HepG2 (cell line): ENCODE data around the gene HIF1AN. TPM values are rescaled to one million over a fixed set of nuclear protein-coding genes. Genes with fewer than 3 reads are reported as not detected.

Experiments
- CBX5 ChIP-seq: sonication (generic); formaldehyde crosslinking; IDR thresholded peaks from 2 replicates; pipeline ENCODE4 v1.4.0; 2020; ENCODE audit warnings: missing genetic modification reagents, borderline replicate concordance
- FOXA3 ChIP-seq: IDR thresholded peaks from 2 replicates; pipeline ENCODE4 v1.6.1; 2016; ENCODE audit warnings: missing genetic modification reagents, missing compliant biosample characterization
- FOXK2 ChIP-seq: fragments of 450-650 bp; IDR thresholded peaks from 2 replicates; pipeline ENCODE4 v1.6.1; 2016
- HNRNPK ChIP-seq: fragments of 200-400 bp; formaldehyde crosslinking; IDR thresholded peaks from 2 replicates; pipeline ENCODE4 v1.6.1; 2018; ENCODE audit warnings: low read length, low read depth, moderate library complexity, mild to moderate bottlenecking; ENCODE audit not compliant: poor library complexity, severe bottlenecking
- JUN ChIP-seq: sonication (generic); formaldehyde crosslinking; IDR thresholded peaks from 2 replicates; pipeline ENCODE4 v1.4.0; 2020; ENCODE audit warnings: mild to moderate bottlenecking, missing genetic modification reagents
- NFIB ChIP-seq: sonication (generic); formaldehyde crosslinking; IDR thresholded peaks from 2 replicates; pipeline ENCODE4 v1.9.0; 2021; ENCODE audit warnings: missing genetic modification reagents, mild to moderate bottlenecking, borderline replicate concordance
- NFKB2 ChIP-seq: sonication (generic); formaldehyde crosslinking; IDR thresholded peaks from 2 replicates; pipeline ENCODE4 v1.4.0; 2020; ENCODE audit warnings: missing genetic modification reagents, borderline replicate concordance
- RARG ChIP-seq: sonication (generic); formaldehyde crosslinking; IDR thresholded peaks from 2 replicates; pipeline ENCODE4 v1.4.0; 2020; ENCODE audit warnings: low read depth, mild to moderate bottlenecking, missing genetic modification reagents
- SMC3 ChIP-seq: IDR thresholded peaks from 2 replicates; pipeline ENCODE4 v1.6.1; 2011; ENCODE audit warnings: low read length, improper control_type of control experiment
- ZNF274 ChIP-seq: sonication (generic); formaldehyde crosslinking; IDR thresholded peaks from 2 replicates; pipeline ENCODE4 v1.5.1; 2020; ENCODE audit warnings: mild to moderate bottlenecking, missing genetic modification reagents
- ZNF329 ChIP-seq: sonication (generic); formaldehyde crosslinking; IDR thresholded peaks from 2 replicates; pipeline ENCODE4 v1.9.0; 2021; ENCODE audit warnings: low read depth, mild to moderate bottlenecking, missing genetic modification reagents
- ZNF33B ChIP-seq: sonication (generic); formaldehyde crosslinking; IDR thresholded peaks from 2 replicates; pipeline ENCODE4 v1.5.1; 2020; ENCODE audit warnings: mild to moderate bottlenecking, missing genetic modification reagents
- ZNF451 ChIP-seq: sonication (generic); formaldehyde crosslinking; IDR thresholded peaks from 2 replicates; pipeline ENCODE4 v1.5.0; 2020; ENCODE audit warnings: mild to moderate bottlenecking, missing genetic modification reagents
- ZNF501 ChIP-seq: sonication (generic); formaldehyde crosslinking; IDR thresholded peaks from 2 replicates; pipeline ENCODE4 v1.5.1; 2020; ENCODE audit warnings: mild to moderate bottlenecking, moderate library complexity, missing genetic modification reagents
- ZNF891 ChIP-seq: sonication (generic); formaldehyde crosslinking; IDR thresholded peaks from 2 replicates; pipeline ENCODE4 v1.5.0; 2020; ENCODE audit warnings: mild to moderate bottlenecking, missing genetic modification reagents
- ZSCAN22 ChIP-seq: sonication (generic); formaldehyde crosslinking; IDR thresholded peaks from 2 replicates; pipeline ENCODE4 v1.4.0; 2020; ENCODE audit warnings: mild to moderate bottlenecking, missing genetic modification reagents
- polyA plus RNA-seq, 8 experiments: library from polyadenylated mRNA; depleted of rRNA in 3 of 8; stranded (reverse) in 7 of 8; unstranded in 1 of 8; fragments of >200 nt; fragmentation: Illumina TruSeq in 4 of 8; extraction: Trizol in 4 of 8; gene quantifications; 2 replicates each; pipeline versions ENCODE4 v1.2.1 to v1.2.3, GENCODE V29; 2011 to 2016; ENCODE audit warnings: low read depth in 4 of 8, missing spikeins in 1 of 8, mixed read lengths in 1 of 8; ENCODE audit not compliant: insufficient read depth in 1 of 8
- total RNA-seq, 5 experiments: library from RNA; depleted of rRNA; stranded (reverse); fragments of >200 nt; fragmentation: Illumina TruSeq; extraction: Trizol; gene quantifications; 2 replicates each; pipeline ENCODE4 v1.2.3, GENCODE V29; 2016; ENCODE audit warnings: low read depth in 1 of 5
- TF ChIP-seq, protein P1 (sequence below), 2 experiments: sonication (generic) in 1 of 2; formaldehyde crosslinking in 1 of 2; IDR thresholded peaks; 2 replicates each; pipeline versions ENCODE4 v1.4.0 to v1.6.1; 2016 to 2020; ENCODE audit warnings: borderline replicate concordance in 1 of 2, low read depth in 1 of 2, mild to moderate bottlenecking in 1 of 2, missing genetic modification reagents in 1 of 2
- TF ChIP-seq, protein P2 (sequence below): sonication (generic); formaldehyde crosslinking; IDR thresholded peaks from 2 replicates; pipeline ENCODE4 v1.5.0; 2020; ENCODE audit warnings: mild to moderate bottlenecking, missing genetic modification reagents
- TF ChIP-seq, protein P3 (sequence below): sonication (generic); formaldehyde crosslinking; IDR thresholded peaks from 2 replicates; pipeline ENCODE4 v1.5.1; 2020; ENCODE audit warnings: missing genetic modification reagents, mild to moderate bottlenecking, borderline replicate concordance
- TF ChIP-seq, protein P4 (sequence below): sonication (generic); formaldehyde crosslinking; IDR thresholded peaks from 2 replicates; pipeline ENCODE4 v1.5.0; 2020; ENCODE audit warnings: mild to moderate bottlenecking, missing genetic modification reagents

The HIF1AN gene
- total and polyA plus RNA-seq, 2 of the 13 experiments (the other 11 are each of a cell fraction or from before 2014, with no cell fraction given): 8.6 to 10.7 TPM

DNA sequence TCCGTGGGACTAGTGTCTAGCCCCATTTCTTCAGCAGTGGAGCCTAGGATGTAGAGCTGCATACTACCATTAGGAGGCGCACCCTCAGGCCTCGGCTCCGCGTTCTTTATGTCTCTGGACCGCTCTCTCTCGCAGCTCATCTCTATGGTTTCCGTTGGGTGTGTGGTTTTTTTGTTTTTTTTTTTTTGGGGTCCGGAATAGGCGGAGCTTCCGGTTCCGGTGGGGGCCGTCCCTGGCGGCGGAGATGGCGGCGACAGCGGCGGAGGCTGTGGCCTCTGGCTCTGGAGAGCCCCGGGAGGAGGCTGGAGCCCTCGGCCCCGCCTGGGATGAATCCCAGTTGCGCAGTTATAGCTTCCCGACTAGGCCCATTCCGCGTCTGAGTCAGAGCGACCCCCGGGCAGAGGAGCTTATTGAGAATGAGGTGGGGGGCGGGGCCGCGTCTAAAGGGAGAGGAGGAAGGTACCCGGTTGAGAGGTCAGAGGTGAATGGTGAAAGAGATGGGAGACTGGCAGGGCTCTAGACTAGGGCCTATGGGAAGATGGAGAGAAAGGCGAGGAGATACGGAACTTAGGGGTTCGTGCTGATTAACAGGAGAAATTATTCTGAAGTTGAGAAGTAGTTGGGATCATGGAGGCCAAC lies at the start of gene HIF1AN (continued):
- TF ChIP-seq HNRNPK: no peak
- TF ChIP-seq, protein P1, sequence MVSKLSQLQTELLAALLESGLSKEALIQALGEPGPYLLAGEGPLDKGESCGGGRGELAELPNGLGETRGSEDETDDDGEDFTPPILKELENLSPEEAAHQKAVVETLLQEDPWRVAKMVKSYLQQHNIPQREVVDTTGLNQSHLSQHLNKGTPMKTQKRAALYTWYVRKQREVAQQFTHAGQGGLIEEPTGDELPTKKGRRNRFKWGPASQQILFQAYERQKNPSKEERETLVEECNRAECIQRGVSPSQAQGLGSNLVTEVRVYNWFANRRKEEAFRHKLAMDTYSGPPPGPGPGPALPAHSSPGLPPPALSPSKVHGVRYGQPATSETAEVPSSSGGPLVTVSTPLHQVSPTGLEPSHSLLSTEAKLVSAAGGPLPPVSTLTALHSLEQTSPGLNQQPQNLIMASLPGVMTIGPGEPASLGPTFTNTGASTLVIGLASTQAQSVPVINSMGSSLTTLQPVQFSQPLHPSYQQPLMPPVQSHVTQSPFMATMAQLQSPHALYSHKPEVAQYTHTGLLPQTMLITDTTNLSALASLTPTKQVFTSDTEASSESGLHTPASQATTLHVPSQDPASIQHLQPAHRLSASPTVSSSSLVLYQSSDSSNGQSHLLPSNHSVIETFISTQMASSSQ (IDR thresholded peaks at IDR 0.05; ENCODE audit: low read depth): no peak
- TF ChIP-seq, protein P1 (CRISPR knock-in tag; IDR thresholded peaks at IDR 0.05; ENCODE audit: borderline replicate concordance): peak; percentile 53; the same call in 1 of the 2 replicates
- TF ChIP-seq NFIB (CRISPR knock-in tag): no peak
- no peak for TF ChIP-seq ZNF329 (CRISPR knock-in tag)
- no peak for TF ChIP-seq SMC3
- peak; percentile 92 for TF ChIP-seq ZNF501
- TF ChIP-seq ZNF33B (CRISPR knock-in tag): 0 out of 2 replicates have a peak, but pooled peaks have one; percentile 26
- TF ChIP-seq, protein P2, sequence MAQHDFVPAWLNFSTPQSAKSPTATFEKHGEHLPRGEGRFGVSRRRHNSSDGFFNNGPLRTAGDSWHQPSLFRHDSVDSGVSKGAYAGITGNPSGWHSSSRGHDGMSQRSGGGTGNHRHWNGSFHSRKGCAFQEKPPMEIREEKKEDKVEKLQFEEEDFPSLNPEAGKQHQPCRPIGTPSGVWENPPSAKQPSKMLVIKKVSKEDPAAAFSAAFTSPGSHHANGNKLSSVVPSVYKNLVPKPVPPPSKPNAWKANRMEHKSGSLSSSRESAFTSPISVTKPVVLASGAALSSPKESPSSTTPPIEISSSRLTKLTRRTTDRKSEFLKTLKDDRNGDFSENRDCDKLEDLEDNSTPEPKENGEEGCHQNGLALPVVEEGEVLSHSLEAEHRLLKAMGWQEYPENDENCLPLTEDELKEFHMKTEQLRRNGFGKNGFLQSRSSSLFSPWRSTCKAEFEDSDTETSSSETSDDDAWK (CRISPR knock-in tag): no peak
- TF ChIP-seq ZSCAN22 (CRISPR knock-in tag): no peak
- peak; percentile 59; the same call in 1 of the 2 replicates for TF ChIP-seq FOXK2
- TF ChIP-seq, protein P3, sequence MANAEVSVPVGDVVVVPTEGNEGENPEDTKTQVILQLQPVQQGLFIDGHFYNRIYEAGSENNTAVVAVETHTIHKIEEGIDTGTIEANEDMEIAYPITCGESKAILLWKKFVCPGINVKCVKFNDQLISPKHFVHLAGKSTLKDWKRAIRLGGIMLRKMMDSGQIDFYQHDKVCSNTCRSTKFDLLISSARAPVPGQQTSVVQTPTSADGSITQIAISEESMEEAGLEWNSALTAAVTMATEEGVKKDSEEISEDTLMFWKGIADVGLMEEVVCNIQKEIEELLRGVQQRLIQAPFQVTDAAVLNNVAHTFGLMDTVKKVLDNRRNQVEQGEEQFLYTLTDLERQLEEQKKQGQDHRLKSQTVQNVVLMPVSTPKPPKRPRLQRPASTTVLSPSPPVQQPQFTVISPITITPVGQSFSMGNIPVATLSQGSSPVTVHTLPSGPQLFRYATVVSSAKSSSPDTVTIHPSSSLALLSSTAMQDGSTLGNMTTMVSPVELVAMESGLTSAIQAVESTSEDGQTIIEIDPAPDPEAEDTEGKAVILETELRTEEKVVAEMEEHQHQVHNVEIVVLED (CRISPR knock-in tag): peak; percentile 61
- peak; percentile 34; the same call in 1 of the 2 replicates for TF ChIP-seq ZNF274 (CRISPR knock-in tag)
- TF ChIP-seq, protein P4, sequence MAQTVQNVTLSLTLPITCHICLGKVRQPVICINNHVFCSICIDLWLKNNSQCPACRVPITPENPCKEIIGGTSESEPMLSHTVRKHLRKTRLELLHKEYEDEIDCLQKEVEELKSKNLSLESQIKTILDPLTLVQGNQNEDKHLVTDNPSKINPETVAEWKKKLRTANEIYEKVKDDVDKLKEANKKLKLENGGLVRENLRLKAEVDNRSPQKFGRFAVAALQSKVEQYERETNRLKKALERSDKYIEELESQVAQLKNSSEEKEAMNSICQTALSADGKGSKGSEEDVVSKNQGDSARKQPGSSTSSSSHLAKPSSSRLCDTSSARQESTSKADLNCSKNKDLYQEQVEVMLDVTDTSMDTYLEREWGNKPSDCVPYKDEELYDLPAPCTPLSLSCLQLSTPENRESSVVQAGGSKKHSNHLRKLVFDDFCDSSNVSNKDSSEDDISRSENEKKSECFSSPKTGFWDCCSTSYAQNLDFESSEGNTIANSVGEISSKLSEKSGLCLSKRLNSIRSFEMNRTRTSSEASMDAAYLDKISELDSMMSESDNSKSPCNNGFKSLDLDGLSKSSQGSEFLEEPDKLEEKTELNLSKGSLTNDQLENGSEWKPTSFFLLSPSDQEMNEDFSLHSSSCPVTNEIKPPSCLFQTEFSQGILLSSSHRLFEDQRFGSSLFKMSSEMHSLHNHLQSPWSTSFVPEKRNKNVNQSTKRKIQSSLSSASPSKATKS (CRISPR knock-in tag): no peak
- no peak for TF ChIP-seq ZNF891 (CRISPR knock-in tag)
- TF ChIP-seq ZNF451 (CRISPR knock-in tag): no peak
- TF ChIP-seq NFKB2: peak; percentile 48; the same call in 1 of the 2 replicates
- peak; percentile 62; the same call in 1 of the 2 replicates for TF ChIP-seq FOXA3
- TF ChIP-seq CBX5 (CRISPR knock-in tag): peak; percentile 72; the same call in 1 of the 2 replicates
- TF ChIP-seq JUN (CRISPR knock-in tag): no peak
- TF ChIP-seq RARG: no peak
